Skeletal muscle satellite cell (primary cell): ENCODE results near the gene CD151.

Experiments
- H3K27me3 ChIP-seq: 2 replicates; pipeline ENCODE4 v1.7.0; 2013; ENCODE audit warnings: low read length; ENCODE audit not compliant: control insufficient read depth, insufficient read depth
- H3K36me3 ChIP-seq: 2 replicates; pipeline ENCODE4 v1.7.0; 2013; ENCODE audit warnings: mild to moderate bottlenecking, control low read depth, low read length; ENCODE audit not compliant: insufficient read depth
- H3K4me1 ChIP-seq: 2 replicates; pipeline ENCODE4 v1.7.0; 2013; ENCODE audit warnings: low read length; ENCODE audit not compliant: control insufficient read depth, insufficient read depth
- H3K4me2 ChIP-seq: 2 replicates; pipeline ENCODE4 v1.7.0; 2013; ENCODE audit warnings: mild to moderate bottlenecking, low read length
- H3K4me3 ChIP-seq: 2 replicates; pipeline ENCODE4 v1.7.0; 2013; ENCODE audit warnings: low read length
- H3K9ac ChIP-seq: 2 replicates; pipeline ENCODE4 v1.7.0; 2013; ENCODE audit warnings: mild to moderate bottlenecking, low read depth, low read length, moderate library complexity
- H3K9me3 ChIP-seq: replicated peaks from 2 replicates; pipeline ENCODE4 v1.7.0; 2013; ENCODE audit warnings: mild to moderate bottlenecking, control low read depth, low read length

Gene CD151

DNA sequence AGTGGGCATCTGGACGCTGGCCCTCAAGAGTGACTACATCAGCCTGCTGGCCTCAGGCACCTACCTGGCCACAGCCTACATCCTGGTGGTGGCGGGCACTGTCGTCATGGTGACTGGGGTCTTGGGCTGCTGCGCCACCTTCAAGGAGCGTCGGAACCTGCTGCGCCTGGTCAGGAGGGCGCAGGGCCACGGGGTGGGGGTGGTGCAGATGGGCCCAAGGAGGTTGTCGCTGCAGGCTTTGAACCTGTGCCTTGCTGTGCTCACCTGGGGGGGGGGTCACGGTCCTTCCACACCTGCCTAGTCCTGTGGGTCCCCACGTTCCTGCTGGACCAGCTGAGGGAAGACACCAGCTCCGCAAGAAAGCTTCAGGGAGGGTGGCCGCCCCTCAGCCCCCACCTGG is 3.5 kb downstream of the CD151 start:
- peaks cover 76% of the 10 kb centered on the region for H3K4me1 ChIP-seq
- H3K9ac ChIP-seq, result no peak overlapping the region
- H3K4me2 ChIP-seq, result no peak overlapping the region
- peaks cover 54% of the 10 kb centered on the region for H3K36me3 ChIP-seq
- no peaks in the 10 kb centered on the region for H3K9me3 ChIP-seq
- H3K27me3 ChIP-seq, result no peaks in the 10 kb centered on the region
- H3K4me3 ChIP-seq, result no peak overlapping the region

DNA sequence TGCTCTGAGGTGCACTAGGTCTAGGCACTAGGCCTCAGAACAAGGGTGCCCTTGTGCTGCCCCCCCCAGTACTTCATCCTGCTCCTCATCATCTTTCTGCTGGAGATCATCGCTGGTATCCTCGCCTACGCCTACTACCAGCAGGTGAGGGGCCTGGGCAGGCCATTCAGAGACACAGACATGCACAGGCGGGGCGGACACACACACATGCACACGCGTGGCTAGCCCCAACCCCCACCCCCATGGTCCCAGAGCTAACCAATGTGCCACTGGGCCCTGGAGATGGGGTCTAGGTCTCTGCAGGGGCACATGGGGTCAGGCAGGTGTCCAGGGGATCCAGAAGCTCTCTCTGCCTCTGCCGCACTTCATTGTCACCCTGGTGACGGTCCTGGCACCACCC is 3.9 kb downstream of the CD151 start:
- H3K36me3 ChIP-seq, result peaks cover 55% of the 10 kb centered on the region
- no peaks in the 10 kb centered on the region for H3K9me3 ChIP-seq
- H3K4me1 ChIP-seq, result peaks cover 72% of the 10 kb centered on the region
- no peak overlapping the region for H3K4me2 ChIP-seq
- no peak overlapping the region for H3K9ac ChIP-seq
- no peaks in the 10 kb centered on the region for H3K27me3 ChIP-seq
- H3K4me3 ChIP-seq, result no peak overlapping the region

DNA sequence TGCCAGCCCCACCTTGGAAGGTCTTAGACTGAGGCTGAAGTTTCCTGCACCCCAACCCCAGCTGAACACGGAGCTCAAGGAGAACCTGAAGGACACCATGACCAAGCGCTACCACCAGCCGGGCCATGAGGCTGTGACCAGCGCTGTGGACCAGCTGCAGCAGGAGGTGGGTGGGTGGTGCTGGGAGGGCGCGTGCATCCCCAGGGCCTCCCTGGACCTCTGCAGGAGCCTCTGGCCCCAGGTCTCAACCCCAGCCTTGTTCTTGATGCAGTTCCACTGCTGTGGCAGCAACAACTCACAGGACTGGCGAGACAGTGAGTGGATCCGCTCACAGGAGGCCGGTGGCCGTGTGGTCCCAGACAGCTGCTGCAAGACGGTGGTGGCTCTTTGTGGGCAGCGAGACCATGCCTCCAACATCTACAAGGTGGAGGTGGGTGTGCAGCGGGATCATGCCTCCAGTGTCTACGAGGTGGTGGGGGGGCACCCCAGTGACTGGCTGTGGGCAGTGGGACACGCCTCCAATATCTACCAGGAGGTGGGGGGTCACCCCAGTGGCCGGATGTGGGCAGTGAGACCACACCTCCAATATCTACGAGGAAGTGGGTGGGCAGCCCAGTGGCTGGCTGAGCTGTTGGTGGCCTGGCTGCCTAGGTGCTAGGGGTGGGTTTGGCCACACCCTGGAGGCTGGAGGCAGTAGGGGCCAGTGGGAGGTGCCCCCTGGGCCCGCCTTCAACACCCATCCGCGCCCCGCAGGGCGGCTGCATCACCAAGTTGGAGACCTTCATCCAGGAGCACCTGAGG is 4.6 kb downstream of the CD151 start:
- H3K4me2 ChIP-seq, result no peak overlapping the region
- H3K4me3 ChIP-seq, result no peak overlapping the region
- H3K4me1 ChIP-seq, result peaks cover 65% of the 10 kb centered on the region
- no peaks in the 10 kb centered on the region for H3K27me3 ChIP-seq
- no peaks in the 10 kb centered on the region for H3K9me3 ChIP-seq
- no peak overlapping the region for H3K9ac ChIP-seq
- peaks cover 55% of the 10 kb centered on the region for H3K36me3 ChIP-seq

DNA sequence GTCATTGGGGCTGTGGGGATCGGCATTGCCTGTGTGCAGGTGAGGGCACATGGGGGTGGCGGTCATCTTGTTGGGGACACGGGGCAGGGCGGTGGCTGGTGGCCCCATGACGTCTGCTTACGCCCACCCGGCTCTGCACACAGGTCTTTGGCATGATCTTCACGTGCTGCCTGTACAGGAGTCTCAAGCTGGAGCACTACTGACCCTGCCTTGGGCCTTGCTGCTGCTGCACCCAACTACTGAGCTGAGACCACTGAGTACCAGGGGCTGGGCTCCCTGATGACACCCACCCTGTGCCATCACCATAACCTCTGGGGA is 5.2 kb downstream of the CD151 start:
- peaks cover 63% of the 10 kb centered on the region for H3K4me1 ChIP-seq
- no peak overlapping the region for H3K4me2 ChIP-seq
- no peaks in the 10 kb centered on the region for H3K27me3 ChIP-seq
- peaks cover 55% of the 10 kb centered on the region for H3K36me3 ChIP-seq
- no peak overlapping the region for H3K9ac ChIP-seq
- H3K9me3 ChIP-seq, result no peaks in the 10 kb centered on the region
- H3K4me3 ChIP-seq, result no peak overlapping the region

DNA sequence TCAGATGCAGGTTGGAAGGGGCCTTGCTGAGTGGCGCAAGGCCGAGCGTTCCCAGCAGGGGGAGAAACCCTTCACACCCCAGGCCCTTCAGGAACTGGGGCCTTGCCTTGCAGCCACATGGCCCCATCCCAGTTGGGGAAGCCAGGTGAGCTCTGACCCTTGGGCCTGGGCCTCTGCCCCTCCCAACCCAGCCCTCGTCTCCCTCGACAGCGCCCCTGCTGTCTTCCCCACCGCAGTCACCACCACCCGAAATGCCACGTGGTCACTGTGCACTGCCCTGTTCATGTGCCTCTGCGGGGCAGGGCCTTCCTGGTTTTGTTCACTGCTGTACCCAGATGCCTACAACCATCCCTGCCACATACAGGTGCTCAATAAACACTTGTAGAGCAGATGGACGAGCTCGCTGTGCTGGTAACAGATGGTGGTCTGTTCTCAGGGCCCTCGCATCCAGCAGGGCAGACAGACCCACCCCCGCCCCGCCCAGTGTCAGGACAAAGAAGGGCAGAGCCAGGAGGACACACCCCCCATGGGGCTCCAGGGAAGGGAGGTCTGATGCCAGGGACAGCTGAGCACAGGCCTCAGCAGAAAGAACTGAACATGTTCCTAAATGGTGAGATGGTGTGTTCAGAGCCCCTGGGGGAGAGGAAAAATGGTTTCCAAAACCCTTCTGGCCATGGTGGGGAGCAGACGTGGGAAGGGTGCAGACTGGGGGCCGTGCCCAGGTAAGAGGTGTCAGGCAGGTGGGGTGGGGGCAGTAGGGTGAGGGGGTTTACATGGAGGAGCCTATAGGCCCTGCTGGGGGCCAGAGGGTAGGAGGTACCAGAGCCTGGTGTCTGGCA is 5.9 kb downstream of the CD151 start:
- Histone ChIP-seq H3K9me3 (no peaks in the 10 kb centered on the region), H3K4me2 (peak overlapping the region; percentile 8), H3K4me1 (peaks cover 64% of the 10 kb centered on the region), H3K36me3 (peaks cover 55% of the 10 kb centered on the region), H3K9ac (peak overlapping the region; percentile 38), H3K27me3 (no peaks in the 10 kb centered on the region), H3K4me3 (no peak overlapping the region)

DNA sequence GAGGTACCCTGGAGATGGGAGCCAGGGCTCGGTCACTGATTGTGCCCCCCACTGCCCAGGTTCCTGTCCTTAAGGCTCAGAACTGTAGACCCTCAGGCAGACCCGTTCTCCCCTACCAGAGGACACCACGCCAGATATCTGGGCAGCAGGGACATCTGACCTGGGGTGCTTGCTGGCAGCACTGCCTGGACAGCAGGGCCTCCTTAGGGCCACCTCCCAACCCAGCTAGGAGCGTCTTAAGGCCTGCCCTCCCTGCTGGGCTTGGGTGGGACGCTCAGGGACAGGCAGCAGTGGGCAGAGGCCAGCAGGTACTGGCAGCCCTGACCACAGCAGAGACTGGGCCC is 6.5 kb downstream of the CD151 start:
- H3K4me2 ChIP-seq, result peak overlapping the region; percentile 90
- peak overlapping the region; percentile 38 for H3K9ac ChIP-seq
- no peaks in the 10 kb centered on the region for H3K27me3 ChIP-seq
- peaks cover 65% of the 10 kb centered on the region for H3K4me1 ChIP-seq
- H3K4me3 ChIP-seq, result no peak overlapping the region
- H3K9me3 ChIP-seq, result no peaks in the 10 kb centered on the region
- peaks cover 55% of the 10 kb centered on the region for H3K36me3 ChIP-seq

DNA sequence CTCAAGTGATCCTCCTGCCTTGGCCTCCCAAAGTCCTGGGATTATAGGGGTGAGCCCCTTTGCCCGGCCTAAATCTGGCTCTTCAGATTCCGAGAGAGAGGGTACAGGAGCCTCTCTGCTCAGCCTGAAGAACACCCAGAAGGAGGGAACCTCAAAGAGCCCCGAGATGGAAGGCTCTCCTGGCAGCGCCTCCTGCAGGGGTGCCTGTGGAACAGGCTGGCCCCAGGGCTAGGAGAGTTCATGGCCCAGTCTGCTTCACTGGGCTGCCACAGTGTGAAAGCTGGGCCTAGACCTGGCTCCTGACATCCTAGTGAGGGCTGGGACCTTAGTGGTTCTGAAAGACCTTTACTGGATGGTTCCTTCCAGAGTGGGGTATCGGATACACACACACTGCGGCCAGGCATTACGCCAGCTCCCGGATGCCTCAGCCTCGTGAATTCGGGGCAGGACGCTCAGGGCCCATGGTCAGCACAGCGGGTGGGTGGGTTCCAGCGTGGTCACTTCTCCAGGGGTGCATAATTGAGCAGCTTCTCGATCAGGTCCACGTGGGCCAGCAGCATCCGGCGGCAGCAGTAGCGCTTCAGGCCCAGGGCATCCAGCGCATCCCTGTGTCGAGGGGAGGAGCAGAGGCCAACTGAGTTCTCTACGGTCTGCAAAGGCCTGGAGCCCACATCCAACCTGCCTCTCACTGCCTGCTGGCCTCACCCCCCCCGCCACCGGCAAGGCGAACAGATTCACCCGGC is 7.3 kb downstream of the CD151 start:
- H3K9me3 ChIP-seq, result no peaks in the 10 kb centered on the region
- no peaks in the 10 kb centered on the region for H3K27me3 ChIP-seq
- peaks cover 55% of the 10 kb centered on the region for H3K36me3 ChIP-seq
- H3K4me1 ChIP-seq, result peaks cover 64% of the 10 kb centered on the region
- peak overlapping the region; percentile 90 for H3K4me2 ChIP-seq
- H3K9ac ChIP-seq, result peak overlapping the region; percentile 97
- peak overlapping the region; percentile 98 for H3K4me3 ChIP-seq

DNA sequence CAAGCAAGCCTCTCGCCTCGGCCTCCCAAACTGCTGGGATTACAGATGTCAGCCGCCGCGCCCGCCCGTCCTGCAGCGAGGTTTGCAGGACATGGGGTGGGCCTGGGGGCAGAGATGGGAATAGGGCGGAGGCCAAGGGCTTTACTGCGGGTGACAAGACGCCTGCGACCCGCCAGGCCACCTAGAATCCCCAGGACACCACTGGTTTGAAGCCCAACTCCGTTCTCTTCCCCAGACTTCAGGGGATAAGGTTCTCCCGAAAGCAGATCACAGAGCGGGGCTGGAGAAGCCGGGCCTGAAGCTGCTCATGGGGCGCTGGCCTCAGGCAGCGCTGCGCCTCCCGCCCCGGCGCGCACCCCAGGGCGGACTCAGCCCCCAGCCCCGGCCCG is 9.2 kb downstream of the CD151 start:
- Histone ChIP-seq H3K36me3 (peaks cover 43% of the 10 kb centered on the region), H3K9ac (peak overlapping the region; percentile 97), H3K27me3 (no peaks in the 10 kb centered on the region), H3K9me3 (no peaks in the 10 kb centered on the region), H3K4me3 (peak overlapping the region; percentile 98), H3K4me1 (peaks cover 70% of the 10 kb centered on the region), H3K4me2 (peak overlapping the region; percentile 90)

DNA sequence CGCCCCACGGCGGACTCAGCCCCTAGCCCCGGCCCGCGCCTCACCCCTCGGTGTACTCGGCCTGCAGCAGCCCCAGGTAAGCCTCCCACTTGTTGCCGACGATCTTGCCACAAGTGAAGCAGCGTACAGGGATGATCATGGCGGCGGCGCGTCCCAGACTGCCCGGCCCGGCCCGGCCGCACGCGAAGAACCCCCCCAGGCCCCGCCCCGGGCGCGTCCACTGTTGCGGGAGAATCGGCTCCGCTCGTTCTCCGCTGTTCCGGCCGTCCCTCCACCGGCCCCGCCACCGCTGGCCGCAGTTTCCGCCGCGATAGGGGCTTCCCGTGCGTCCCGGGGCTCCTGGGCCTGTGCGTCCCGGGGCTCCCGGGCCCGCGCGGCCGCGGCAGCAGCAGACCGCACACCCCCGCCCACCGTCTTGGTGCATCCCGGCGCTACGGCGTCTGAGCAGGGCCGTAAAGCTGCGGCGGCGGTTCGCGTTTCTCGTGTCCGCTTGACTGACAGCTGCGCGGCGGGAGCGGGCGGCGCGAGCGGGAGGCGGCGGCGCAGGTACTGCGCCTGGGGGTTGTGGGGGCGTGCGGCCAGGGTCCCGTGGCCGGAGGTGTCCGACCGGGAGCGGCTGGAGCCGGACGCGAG is 9.7 kb downstream of the CD151 start, which contains the start of the genes POLR2L and TSPAN4:
Gene POLR2L, minus strand, starts transcription at position 160 of the 633 bp plus-strand sequence. Its CDS starts 21 bp downstream, at position 139.
Gene TSPAN4, plus strand, starts transcription at position 483 of the 633 bp plus-strand sequence. CDS start 7,453 bp downstream, outside the sequence.
- Histone ChIP-seq H3K9ac (peak within 1 kb of the TSS; percentile 97), H3K4me3 (peak within 1 kb of the TSS; percentile 98), H3K9me3 (no peaks in the 10 kb centered on the region), H3K27me3 (no peaks in the 10 kb centered on the region), H3K4me1 (peaks cover 68% of the 10 kb centered on the region), H3K36me3 (peaks cover 38% of the 10 kb centered on the region), H3K4me2 (peak within 1 kb of the TSS; percentile 90)

DNA sequence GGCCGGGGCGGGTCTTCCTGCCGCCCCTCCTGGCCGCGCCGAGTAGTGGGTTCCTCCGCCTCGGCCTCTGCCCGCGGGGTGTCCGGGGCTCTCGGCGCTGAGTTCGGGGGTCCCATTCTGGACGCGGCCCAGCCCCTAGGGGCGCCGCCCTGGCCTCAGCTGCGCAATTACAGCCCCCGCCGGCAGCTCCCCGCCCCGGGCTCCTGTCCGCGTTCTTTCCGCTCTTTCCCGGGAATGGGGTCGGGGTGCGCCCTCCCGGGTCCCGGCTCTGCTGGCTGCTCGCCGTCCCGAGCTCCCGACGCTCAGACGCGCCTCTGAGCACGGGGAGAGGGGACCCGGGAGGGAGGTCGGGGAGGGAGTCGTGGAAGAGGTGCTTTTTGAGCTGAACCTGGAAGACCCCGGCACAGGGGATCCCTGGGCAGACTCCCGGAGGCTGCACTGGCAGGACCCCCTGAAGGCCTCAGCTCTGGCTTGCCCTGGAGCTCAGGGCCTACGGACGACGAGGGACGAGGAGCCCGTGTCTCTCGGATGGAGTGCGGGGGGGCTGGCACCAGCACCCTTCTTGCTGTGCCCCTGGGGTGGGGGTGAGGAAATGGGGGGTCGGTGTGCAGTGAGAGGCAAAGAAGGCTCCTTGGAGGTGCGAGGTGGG is 10.5 kb downstream of the CD151 start:
- Histone ChIP-seq H3K4me1 (peaks cover 65% of the 10 kb centered on the region), H3K4me2 (peak overlapping the region; percentile 90), H3K27me3 (no peaks in the 10 kb centered on the region), H3K9ac (peak overlapping the region; percentile 97), H3K4me3 (peak overlapping the region; percentile 98), H3K9me3 (no peaks in the 10 kb centered on the region), H3K36me3 (peaks cover 36% of the 10 kb centered on the region)
